Kidney glomerular epithelial cell (primary cell): ENCODE results near the gene SLC24A3.

Experiments used
- DNase-seq: peaks from one replicate; lab custom pipeline; 2025; lab: John Stamatoyannopoulos, UW

The SLC24A3 gene

DNA sequence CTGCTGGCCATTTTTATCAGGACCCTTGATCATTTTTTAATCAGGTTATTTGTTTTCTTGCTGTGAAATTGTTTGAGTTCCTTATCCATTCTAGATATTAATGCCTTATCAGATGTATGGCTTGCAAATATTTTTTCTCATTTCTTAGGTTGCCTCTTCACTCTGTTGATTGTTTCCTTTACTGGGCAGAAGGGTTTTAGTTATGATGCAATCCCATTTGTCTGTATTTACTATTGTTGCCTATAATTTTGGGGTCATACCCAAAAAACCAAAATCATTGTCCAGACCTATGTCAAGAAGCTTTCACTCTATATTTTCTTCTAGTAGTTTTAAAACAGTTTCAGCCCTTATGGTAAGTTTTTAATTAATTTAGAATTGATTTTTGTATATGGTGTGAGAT lies 172.5 kb downstream of the SLC24A3 start:
- DNase-seq, result no peak

DNA sequence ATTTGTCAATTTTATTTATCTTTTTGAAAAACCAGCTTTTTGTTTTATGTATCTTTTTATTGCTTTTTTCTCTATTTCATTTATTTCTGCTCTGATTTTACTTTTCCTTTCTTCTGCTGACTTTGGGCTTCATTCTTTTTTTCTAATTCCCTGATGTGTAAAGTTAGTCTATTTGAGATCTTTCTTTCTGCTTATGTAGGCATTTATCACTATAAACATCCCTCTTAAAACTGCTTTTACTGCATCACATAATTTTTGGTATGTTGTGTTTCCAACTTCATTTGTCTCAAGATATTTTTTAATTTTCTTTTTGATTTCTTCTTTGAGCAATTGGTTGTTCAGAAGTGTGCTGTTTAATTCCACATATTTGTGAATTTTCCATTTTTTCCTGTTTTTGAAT lies 174.8 kb downstream of the SLC24A3 start:
- no peak for DNase-seq

DNA sequence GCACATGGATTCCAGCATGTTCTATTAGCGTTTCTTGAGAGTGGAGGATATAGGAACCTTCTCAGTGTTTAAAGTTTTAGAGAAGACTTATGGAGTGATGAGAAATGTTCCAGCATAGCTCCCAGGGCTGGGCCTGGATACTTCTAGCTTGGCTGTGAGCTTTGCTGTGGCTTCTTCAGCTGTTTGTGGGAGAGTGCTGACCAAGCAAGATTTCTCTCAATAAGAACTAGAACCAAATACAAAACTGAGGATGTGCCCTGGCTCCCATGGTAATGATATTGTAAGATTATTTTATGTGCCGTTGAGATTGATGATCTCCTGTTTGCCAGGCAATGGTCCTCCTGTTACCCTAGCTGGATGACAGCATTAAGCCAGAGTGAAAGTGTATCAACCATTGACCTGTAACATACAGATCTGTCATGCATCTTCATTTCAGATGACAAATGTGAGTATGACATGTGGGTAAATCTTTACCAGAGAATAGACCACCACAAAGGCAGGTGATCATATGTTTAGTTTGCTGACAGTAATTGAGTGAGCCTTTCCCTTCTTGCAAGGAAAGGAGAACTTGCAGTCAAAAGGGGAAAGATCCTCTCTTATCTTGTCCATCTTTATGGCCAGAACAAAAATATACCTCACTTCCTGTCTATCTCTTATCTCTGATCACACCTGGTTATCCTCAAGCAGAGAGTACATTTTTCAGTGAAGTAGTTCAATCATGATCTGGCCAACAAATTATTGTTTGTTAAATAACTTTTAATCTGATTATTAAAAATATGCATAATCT lies 180.1 kb downstream of the SLC24A3 start:
- no peak for DNase-seq

DNA sequence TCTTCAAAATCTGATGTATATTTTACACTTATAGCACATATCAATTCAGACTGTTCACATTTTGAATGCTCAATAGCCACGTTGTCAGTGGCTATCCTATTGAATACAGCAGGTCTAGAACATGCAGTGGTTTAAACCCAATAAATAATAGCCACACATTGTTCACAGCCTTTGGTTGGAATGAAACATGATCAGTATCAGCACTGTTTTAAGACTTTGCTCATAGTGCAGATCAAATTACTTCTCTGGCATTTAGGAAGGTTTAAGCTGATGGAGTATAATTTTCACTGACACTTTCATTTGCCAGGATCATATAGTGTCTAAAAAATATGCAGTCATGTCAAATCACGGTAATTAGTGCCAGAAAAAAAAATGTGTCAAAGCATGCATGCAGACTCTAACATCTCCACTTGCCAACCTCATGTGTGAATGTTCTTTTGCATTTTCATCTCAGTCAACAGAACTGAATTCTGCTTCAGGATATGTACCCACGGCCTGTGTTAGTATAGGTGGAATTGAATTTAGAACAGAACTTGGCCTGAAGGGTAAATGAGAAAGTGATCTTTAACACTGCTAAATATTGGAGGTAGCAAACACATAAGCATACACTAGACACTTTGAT lies 184.1 kb downstream of the SLC24A3 start:
- DNase-seq, result no peak

DNA sequence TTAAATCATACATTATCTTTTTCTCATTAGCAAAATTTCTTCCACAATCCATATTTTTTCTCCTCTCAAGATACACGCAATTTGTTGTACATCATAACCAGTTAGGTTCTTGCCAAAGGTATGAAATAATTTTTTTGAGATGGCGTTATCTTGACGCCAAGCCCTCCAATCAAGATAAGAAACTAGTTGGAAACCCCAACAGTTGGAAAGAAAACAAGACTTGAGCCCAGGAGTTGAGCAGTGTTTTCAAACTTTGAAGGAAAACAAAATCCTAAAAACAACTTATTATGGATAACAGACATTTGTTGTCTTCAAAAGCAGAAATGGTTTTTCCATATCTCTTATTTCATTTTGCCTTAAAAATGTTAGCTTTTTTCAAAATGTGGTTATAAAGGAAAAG lies 184.8 kb downstream of the SLC24A3 start:
- no peak for DNase-seq

DNA sequence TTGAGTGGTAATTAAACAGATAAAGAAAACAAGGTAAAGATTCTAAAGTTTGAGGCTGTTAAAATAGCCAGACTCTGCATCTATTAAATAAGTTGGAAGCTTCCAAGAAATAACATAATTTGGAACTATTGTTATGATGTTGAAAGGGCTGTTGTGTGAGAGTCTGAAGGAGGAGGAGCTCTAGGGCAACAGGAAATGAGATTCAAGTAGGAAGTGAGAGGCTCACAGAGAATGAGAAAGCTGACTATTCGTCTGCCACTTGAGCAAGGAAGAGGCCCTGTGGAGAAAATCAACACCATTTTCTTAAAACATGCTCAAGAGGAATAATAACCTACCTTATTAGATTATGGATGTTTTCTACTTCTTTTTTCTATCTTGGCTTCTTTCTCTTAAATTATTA lies 185.2 kb downstream of the SLC24A3 start:
- DNase-seq, result no peak

DNA sequence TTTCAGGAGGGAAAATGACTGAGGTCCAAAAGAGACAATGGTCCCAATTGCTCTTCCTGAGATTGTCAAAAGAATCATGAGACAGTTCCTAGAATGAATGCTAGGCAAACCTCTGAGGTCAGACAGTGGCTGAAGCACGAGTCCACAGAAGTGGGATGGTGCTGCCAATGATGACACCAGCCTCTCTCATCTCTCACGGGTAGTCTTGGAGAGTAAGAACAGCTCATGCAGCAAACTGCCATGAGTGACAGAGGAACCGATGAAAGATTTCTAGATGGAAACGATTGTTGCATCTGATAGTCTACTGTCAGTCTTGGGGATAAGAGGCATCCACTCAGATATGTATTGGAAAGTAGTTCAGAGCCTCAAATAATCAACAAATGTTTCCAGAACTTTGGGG lies 188.7 kb downstream of the SLC24A3 start:
- no peak for DNase-seq

DNA sequence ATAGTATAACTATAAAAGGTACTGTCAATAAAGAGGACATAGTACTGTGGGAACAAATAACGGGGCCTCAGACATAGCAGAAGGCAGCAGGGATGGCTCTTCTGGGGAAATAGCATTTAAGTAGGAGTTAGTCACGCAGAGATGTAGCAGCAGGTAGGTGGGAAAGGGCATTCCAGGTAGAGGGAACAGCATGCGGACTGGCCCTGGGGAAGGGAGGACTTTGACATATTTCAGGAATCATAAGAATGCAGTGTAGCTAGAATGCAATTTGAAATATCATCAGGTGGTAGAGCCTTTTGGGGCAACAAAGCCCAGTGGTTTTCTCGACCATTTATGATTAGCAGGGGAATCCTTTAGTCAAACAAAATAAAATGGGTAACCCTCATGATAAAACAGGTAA lies 191.1 kb downstream of the SLC24A3 start:
- no peak for DNase-seq

DNA sequence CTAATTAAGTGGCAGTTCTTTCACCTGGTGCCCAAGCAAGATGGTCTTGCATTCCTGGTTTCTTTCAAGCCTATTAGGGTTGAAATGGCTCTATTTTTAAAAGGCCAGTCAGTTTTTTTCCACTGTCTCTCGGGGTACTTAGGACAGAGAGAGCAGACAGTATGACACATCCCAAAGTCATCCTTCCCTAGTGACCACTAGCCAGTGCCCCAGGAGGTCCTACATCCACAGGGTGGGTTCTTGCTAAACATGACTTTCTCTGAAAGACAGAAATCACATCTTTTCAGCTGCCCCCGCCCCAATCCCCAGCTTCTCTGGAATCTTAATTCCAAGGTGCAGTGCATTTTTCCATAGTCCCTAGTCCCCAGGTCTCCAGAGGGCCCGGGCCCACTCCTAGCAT lies 192.4 kb downstream of the SLC24A3 start:
- DNase-seq, result no peak

DNA sequence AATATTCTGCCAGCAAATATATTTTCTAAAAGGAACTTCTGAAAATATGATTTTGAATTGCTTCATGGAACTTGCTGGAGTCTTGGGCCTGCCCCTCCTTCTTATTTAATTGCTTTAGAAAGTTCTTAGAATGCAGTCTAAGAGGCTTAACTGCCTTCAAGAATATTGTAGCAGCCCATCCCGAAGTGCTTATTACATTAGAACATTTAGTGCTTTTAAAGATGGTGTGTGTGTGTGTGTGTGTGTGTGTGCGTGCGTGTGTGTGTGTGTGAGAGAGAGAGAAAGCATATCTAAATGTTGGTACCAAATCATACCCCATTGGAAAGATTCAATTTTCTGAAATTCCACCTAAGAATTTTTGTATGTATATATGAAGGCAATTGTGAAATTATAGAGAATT lies 193.5 kb downstream of the SLC24A3 start:
- DNase-seq, result no peak

DNA sequence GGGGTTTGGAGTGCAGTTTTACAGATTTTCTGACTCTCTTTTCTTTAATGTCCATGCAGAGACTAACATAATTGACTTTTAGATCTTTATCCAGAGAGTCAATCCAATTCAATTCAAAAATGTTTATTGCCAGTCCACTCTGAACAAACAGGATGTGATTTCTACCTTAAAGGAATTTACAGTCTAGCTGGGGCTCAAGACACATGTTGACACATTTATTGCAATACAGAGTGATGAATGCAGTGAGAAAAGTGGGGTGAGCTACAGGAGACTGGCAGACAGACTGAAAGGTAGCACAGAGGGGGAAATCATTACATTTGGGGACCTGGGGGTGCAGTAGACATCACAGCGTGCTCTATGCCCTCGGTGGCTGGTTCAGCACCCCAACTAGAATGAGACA lies 193.9 kb downstream of the SLC24A3 start:
- DNase-seq, result no peak

DNA sequence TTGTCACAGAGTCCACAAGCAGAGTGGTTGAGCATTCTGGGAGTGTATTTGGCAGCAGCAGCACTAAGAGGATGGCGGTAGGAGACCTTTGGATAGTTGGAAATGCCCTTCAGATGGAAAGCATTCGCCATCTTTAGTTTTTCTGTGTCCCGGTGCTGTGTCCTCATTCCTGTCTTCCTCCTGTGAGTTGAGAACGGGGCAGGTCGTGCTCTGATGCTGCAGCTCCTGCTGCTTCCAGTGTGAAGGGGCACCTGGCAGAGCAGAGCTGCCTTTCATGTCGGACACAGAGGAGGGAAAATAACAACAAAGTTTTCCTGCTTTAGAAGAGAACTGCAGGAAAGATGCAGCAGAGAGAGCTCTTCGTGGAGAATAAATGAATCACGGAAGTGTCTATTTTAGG lies 194.8 kb downstream of the SLC24A3 start:
- no peak for DNase-seq

DNA sequence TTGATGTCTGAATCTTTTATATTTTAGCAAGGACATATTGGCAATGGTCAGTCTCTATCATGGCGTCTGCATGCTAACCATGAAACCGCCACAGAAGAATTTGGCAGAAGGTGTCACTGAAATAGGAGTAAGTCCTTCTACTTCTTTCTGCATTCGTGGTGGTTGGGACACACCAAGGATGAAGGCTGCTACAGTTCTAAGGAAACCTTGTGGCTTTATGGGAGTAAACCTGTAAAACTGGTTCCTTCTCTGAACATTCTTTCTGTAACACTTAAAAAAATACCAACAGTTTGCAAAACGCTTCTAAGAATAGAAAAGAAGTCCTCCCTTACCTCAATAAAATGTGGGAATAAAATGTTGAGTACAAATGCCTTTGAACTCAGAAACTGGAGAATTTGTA lies 195.3 kb downstream of the SLC24A3 start:
- no peak for DNase-seq

DNA sequence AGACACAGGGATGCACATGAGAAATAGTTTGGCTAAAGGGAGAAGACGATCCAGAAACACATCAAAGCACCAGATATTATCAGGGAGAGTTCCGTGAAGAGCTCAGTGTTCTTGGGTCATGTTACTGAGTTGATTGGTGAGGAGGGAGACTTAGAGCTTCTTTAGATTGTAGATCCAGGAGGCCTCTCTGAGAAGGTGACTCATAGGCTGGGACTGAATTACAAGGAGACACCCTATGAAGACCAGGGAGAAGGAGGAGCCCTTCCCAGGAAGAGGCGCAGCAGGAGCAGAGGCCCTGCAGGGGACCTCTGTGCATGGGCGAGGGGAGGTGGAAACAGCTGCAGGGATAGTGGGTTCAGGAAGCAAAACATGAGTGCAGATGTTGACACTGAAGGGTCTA lies 196.5 kb downstream of the SLC24A3 start:
- DNase-seq, result no peak

DNA sequence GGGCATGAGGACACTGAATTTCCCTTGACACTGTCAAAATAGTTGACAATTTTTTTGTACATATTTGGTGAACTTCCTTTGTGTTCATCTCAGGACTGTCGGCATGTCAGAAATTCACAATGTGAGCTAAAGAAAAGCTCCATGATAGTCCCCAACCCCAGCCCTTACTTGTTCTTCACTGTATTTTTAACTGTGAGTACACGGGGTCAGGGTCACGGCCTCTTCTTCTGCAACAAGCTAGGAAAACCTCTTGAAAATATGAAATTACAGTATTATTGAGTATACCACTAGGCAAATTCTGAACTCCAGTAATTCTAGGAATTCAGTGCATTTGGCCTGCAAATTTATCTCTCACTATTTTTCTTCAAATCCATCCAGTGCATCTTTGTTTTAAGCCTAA lies 199.4 kb downstream of the SLC24A3 start:
- DNase-seq, result no peak

DNA sequence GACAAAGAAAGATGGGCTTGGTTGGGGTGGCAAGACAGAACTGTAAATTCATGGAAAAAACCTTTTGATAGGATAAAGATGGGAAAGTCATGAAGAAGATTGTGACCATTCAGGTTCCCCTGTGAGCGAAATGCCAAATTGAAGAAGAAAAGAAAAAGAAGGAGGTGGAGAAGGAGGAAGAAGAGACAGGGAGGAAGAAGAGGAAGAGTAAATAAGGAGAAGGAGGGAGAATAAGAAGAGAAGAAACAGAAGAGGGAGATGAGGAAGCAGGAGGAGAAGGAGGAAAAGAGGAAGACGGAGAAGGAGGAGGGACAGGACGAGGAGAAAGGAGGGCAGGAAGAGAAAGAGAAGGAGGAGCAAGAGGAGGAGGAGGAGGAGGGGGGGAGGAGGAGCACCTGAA lies 199.8 kb downstream of the SLC24A3 start:
- DNase-seq, result no peak

DNA sequence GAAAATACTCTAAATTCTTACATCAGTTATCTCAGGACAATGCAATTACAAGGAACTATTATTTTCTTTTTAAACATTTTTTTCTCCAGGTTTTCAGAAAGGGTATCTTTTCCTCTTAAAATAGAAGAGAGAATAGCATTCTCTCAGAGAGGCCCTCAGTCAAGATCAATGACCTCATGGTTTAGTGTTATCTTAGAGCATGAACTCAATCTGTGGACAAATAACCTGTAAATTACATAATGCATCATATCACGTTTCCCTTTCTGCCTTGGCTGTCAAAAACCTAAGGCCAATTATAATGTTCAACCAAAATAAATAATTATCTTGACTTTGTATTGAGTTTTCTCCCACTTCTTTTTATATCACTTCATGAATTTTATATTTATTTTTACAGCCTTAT lies 202.2 kb downstream of the SLC24A3 start:
- no peak for DNase-seq

DNA sequence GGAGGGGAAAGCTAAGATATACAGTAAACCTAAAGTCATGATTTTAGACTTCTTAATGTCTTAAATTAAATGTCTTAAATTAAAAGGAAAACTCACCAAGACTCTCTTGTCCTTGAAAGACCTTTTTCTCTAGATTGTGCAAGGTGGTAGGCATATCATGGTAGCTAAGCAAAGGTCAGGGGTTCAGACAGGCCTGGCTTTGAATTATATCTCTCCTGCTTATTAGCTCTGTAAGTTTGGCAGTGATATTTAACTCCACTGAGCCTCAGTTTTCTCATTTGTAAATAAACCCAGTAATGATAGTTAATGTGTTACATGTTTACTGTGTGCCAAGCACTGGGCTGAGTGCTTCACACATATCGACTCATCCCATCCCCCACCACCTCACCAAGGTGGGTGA lies 203.3 kb downstream of the SLC24A3 start:
- DNase-seq, result no peak

DNA sequence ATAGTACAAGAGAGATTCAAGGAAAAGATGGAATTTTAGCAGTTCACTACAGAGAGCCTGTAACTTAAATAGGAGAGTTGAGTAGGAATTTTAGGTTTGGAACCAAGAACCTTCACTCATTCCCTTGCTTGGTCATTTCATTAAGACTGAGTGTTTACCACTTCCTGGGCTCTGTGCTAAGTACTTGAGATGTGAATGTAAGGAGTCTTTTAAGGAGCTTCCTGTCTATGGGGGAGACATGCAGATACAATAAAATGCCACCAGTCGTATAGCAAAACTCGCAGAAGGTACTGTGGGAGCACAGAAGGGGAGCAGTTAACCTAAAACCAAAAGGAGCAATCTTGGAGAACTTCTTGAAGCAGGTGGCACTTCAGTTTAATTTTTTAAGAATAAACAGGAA lies 204.2 kb downstream of the SLC24A3 start:
- DNase-seq, result no peak

DNA sequence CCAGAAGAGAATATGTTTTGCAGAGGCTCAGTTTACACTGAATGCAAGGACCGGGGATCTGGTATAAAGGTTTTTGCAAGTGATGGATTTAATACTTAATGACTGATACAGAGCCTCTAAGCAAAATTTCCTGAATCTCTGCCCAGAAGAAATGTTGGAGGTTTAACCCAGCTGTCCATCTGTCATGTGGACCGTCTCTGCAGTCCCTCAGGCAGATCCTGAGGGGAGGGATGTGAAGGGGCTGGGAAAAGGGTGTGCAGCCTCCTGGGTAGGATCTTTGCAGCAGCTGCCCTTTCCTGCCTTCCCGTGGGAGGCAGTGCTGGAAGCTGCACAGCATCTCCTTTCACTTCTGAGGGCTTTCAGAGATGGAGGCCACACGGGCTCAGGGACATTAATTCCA lies 207.0 kb downstream of the SLC24A3 start:
- no peak for DNase-seq

DNA sequence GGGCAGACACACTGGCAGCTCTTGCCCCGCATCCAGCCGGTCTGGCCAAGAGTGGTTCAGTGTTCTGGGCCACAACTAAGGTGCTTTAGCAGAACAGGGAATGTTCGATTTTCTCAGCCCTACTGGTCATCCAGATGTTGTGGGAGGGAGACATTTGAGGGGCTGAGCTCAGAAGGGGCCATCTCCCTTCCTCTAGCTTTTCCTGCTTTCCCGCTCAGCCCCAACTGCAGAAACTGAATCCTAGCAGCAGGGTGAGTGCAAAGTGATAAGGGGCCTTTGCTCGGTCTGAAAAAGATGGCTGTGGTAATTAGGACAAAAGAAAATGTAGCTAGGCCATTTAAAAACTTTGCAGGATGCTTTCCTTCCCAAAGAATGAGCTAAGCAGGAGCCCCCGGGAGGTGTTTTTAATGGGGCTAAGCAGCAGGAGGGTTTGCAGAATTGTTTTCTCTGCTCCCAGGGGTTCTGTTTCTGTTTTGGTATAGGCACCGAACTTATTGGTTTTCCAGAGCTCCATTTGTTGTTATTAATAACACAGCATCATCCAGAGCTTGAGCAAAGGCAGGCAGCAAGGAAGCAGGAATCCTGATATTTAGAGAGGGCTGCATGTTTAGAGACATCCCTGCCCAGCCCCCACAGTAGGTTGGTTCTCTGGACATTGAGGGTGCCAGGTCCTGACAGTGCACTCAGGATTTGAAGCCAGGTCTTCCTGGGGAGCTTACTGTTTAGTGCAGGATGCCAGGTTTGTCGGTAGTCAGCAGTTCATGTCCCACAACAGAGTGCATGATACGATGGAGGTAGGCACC lies 210.9 kb downstream of the SLC24A3 start:
- no peak for DNase-seq

DNA sequence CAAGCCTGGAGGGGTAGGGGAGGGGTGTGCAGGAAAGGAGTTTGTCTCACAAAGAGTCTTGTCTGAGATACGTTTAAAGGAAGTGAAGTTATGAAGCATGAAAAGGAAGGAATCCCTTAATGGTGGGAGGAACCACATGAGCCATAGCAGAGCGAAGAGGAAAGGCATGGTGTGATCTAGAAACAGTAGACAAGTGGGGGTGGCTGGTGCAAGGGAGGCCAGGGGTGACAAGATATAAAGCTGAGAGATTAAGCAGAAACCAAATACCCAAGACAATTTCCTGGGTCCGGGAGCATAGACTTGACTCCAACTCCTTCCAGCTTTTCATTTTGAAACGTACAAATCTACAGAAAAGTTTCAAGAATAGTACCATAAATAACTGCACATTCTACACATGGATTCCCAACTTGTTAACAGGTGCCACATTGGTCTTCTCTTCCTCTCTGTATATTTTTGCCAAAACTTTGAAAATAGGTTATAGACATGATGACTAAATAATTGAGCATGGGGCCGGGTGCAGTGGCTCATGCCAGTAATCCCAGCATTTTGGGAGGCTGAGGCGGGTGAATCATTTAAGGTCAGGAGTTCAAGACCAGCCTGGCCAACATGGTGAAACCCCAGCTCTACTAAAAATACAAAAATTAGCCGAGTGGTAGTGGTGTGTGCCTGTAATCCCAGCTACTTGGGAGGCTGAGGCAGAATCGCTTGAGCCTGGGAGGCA lies 211.6 kb downstream of the SLC24A3 start:
- no peak for DNase-seq

DNA sequence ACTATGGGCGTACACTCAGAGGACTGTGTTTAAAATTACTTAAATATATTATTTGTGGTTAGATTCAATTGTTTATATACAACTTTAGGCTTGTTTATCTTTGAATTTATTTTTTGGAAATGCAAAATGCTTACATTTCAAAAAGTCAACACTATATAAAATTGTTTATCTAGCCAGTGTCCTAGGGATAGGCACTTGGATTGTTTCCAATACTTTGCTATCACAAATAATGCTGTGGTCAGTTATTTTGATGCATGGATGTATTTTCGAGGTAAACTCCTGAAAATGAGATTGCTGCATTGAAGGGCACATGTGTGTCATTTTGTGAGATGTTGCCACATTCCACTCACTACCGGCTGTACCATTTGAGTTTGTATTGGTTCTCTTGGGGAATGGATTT lies 213.9 kb downstream of the SLC24A3 start:
- DNase-seq, result no peak
